ENCODE results near the gene BMP2K.
"Not testable (repeated sequence)": the region's sequence is repeated elsewhere in the genome, so short reads cannot be mapped to it uniquely, and the experiment has no call there.

The BMP2K gene

GRCh38 chr4:78863254-78863869 is 87.2 kb downstream of the BMP2K start:
- DNase-seq (ENCODE audit: low read depth, low spot score): no peak

DNA sequence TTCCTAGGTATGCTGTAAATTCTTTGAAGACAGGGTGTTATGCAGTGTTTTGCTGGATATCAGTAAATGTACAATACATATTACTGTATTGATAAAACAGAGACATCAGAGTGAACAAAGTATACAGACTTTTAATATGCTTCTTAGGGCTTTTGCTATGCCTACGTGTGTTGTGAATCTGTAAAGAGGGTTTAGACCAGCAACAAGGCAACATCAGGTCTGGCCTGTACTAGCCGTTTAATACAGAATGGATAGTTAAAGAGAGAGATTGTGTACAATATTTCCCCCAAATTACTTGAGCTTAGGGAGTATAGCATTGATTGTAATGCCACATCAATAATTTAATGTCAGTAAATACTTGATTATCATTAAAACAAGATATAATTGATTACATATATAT is 87.8 kb downstream of the BMP2K start:
- DNase-seq (ENCODE audit: low read depth, low spot score): no peak

GRCh38 chr4:78864405-78865024 is 88.4 kb downstream of the BMP2K start:
- peak; percentile 85 for DNase-seq (ENCODE audit: low read depth, low spot score)

- DNase-seq (ENCODE audit: low read depth, low spot score): no peak
Measured at GRCh38 chr4:78865451-78865850, 89.3 kb downstream of the BMP2K start.

- not testable (repeated sequence) for DNase-seq (ENCODE audit: low read depth, low spot score)
Measured at GRCh38 chr4:78868712-78869111, 92.6 kb downstream of the BMP2K start.

DNA sequence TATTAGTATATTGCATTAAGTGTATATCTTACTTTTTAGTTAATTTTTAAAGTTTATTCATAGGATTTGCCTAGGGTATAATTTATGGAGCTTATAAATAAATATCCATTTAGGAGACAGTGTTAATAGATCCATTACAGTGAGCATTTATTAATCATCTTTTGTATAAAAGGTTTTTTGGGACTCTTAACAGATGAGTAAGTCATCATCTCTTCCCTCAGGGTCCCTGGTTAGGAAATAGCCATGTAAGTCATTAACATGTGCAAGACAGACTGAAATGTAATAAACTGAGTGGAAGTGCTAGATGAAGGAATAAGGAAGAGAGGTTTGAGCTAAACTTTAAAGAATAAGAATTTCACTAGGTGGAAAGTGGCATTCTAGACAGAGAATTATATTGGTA is 93.9 kb downstream of the BMP2K start:
- no peak for DNase-seq (ENCODE audit: low read depth, low spot score)

DNA sequence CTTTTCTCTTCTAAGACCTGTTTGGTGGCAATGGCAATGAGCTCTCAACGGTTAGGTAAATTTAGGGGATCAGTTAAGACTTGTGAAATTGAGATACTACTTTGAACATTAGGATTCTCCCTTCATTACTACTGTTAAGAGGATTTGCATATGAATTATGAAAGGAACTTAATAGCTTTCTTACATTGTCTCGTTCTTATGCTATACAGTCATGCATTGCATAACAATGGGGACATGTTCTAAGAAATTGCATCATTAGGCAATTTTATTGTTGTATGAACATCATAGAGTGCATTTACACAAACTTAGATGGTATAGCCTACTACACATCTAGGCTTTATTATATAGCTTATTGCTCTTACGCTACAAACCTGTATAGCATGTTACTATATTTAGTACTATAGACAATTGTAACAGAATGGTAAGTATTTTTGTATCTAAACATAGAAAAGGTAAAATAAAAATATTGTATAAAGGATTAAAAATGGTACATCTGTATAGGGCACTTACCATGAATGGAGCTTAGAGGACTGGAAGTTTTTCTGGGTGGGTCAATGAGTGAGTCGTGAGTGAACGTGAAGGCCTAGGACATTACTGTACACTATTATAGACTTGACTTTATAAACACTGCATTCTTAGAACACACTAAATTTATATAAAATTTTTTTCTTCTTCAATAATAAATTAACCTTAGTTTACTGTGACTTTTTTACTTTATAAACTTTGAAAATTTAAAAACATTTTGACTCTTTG is 100.6 kb downstream of the BMP2K start:
- no peak for DNase-seq (ENCODE audit: low read depth, low spot score)

DNA sequence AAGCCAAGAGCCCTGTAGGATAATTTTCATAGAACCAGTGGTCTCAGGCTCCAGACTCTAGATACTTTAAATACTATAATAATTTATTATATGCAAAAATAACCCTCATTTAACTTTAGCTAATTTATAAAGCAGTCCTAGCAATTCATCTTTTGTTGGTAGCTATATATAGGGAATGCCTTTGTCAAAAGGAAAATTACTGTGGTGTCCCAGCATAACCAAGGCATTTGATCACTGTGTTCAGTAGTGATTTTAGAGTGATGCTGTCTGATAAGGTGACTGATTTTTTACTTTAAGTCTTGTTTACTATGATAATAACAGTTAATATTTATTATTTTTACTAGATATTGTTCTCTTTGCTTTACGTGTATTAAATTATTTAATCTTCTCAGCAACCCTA is 101.9 kb downstream of the BMP2K start:
- DNase-seq (ENCODE audit: low read depth, low spot score): no peak

DNA sequence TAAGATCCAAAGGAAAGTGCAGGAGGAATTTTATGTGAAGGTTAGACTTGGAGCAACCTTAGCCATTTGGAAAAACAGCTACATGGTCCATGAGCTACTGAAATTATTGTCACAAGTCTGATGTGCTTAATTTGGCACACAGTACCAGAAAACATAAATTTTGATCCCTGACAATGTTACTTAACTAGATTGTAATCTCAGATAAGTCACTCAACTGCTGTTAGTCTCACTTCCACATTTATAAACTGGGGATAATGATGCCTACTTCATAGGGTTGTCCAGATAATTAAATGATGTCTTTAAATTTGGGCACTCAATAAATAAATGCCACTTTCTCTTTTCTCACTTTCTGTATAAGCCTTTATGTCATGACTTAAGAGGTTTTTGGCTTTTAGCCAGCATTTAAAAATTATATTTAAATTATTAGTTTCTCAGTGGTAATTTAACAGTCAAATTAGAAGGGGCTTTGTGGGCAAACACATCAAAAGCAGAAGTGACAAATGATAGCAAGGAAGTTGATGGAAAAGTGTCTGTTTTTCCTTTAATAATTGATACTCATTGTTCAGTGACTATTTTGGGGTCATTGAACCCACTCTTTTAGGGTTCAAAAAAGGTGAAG is 104.8 kb downstream of the BMP2K start:
- DNase-seq (ENCODE audit: low read depth, low spot score): no peak

- DNase-seq (ENCODE audit: low read depth, low spot score): peak; percentile 44
Measured at GRCh38 chr4:78885598-78885997, 109.4 kb downstream of the BMP2K start.

DNA sequence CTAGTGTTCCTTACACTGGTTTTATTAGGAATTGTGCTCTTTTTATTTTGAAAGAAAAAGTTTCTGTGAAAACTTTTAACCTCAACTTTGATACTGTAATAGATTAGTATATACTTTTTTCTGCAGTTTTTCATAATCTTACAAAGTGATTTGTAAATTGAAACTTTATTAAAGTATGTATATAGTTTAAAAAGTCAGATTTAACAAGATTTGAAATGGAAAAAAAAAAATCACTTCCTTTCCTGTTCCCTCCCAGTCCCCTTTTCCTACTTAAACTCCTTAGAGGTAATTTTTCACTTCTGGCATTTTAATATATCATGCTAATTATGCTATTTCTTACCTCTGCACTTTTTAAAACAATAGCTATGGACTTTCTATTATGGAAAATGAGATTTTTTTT is 113.8 kb downstream of the BMP2K start:
- DNase-seq (ENCODE audit: low read depth, low spot score): no peak

- no peak for DNase-seq (ENCODE audit: low read depth, low spot score)
Measured at GRCh38 chr4:78899302-78899701, 123.2 kb downstream of the BMP2K start.

DNA sequence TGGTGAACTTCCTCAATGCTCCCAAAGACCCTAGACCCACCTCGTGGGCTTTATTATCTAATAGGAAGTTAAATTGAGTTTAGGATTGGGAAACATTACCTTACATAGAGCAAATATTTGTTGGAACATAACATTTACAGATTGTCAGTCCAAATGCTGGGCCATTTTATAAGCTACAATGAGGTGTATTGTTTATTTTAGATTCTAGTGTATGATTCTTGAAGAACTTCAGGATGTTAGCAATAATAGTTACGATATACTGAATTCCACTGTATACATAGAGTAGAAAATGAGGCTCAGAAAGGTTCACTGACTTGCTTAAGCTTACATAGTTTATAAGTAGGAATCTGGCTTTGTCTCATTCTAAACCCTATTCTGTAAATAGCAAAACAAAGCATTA is 125.7 kb downstream of the BMP2K start:
- no peak for DNase-seq (ENCODE audit: low read depth, low spot score)

- no peak for DNase-seq (ENCODE audit: low read depth, low spot score)
Measured at GRCh38 chr4:78902298-78902697, 126.1 kb downstream of the BMP2K start.

DNA sequence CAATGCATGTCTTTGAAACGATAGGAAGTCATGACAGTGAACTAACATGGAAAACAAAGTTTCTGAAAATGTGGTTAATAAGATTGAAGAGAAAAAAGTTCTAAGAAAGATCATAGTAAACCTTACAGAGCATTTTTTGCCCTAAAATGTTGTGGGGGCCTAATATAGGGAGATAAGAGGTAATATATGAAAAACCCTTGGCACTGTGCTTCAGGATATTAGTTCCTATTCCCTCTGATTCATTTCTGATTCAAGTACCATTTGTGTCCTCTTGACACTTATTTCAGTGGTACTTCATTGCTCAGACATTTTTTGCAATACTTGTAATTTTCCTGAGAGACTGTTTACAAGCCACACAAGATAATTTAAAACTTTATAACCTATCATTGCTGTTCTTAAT is 128.0 kb downstream of the BMP2K start:
- DNase-seq (ENCODE audit: low read depth, low spot score): no peak

DNA sequence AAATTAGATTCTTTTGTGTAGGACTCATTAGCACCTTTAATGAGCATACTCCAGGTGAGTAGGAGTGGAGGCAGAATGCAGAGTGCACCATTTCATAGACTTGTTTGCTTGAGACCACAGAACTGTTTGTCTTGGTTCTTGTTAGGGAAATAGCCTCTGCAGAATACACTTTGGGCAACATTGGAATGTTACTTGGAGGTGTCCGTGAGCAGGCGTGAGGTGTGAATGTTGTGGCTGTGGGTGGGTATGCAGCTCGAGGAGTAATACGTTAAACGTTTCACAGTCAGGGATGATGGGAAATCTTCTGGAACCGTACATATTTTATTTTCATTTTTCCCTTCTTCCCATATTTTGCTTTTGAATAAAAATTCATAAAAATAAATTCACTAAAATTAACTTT is 131.5 kb downstream of the BMP2K start:
- no peak for DNase-seq (ENCODE audit: low read depth, low spot score)

GRCh38 chr4:78908974-78909373 is 132.8 kb downstream of the BMP2K start:
- DNase-seq (ENCODE audit: low read depth, low spot score): not testable (repeated sequence)

GRCh38 chr4:78910612-78911011 is 134.5 kb downstream of the BMP2K start:
- DNase-seq (ENCODE audit: low read depth, low spot score): no peak

DNA sequence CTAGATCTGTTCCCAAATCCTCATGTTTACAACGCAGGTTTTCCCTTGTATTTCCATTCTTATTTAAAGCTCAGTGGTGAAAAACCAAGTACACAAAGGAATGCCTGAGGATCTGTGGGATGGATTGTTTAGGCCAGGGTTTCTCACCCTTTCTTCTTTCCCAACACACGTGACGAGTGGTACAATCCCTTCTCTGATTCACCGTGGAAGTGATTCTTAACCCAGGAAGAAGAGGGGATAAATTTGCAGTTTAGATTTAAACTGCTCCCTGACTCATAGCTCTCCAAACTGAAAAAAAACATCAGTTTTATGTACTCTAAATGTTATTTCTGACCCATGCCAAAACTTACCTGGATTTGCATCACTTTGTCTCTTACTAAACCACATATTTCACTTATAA is 146.1 kb downstream of the BMP2K start:
- DNase-seq (ENCODE audit: low read depth, low spot score): peak; percentile 67

DNA sequence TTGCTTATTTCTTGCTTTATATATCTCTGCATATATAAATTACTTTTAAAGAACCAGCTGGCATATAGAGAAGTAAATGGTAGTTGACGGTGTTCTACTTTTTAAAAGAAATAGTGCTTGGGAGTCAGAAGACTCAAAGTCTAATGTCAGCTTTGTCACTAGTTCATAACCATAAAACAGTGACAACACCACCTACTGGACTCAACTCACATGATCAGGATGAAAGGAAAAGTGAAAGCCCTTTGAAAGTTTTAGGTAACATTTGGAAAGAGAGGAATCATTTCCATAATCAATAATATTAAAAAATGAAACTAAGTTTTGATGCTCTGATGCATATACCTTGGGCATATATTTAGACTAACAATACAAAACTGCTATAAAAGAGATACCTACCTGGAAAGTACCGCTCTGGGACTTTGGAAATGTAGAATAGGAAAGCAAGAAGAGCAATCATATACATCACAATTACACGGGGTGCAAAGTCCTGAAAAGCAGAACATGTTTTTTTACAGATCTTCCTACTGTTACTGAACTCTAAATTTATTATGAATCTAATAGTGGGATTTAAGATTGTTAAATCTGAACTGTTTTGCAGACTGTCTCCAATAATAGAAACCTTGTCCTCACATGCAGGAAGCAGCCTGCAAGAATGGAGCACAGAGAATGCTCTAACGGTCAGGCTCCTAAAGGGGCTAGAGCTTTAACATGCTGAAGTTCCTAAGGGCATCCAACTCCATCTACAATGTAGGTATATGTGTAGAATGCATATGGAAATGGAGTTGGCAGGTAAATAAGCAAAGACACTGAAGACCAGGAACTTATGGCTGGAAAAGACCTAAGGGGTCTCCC is 147.5 kb downstream of the BMP2K start:
- no peak for DNase-seq (ENCODE audit: low read depth, low spot score)

DNA sequence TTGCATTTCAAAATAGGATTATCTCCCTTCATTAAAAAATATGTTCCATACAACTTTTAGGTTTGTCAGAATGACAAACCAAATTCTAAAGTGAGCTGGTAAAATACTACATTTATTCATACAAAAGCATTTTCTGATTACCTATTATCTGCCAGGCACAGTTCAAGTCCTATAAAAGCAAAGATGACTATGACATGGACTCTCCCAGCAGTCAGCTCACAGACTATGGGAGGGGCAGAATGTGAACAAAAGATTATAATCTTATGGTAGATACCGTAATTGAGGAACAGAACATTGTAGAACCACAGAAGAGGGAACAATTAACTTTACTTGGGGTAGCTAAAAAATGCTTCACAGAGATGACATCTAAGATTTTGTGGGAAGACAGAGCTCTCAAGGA is 150.7 kb downstream of the BMP2K start:
- DNase-seq (ENCODE audit: low read depth, low spot score): no peak

DNA sequence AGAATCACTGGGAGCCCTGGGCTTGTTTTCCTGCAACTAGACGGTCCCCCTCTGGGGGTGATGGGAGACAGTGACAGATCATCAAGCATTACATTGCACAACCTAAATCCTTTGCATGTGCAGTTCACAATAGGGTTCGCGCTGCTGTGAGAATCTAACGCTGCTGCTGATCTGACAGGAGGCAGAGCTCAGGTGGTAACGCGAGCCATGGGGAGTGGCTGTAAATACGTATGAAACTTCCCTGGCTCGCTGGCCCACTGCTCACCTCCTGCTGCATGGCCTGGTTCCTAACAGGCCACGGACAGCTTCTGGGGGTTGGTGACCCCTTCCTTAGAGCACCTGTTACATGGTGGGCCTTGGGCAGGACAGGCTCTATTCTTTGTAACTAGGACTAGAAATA is 152.7 kb downstream of the BMP2K start:
- DNase-seq (ENCODE audit: low read depth, low spot score): no peak

Data from astrocyte of the hippocampus (primary cell).